ENCODE results near the gene LYRM9.
"Not testable (repeated sequence)": the region's sequence is repeated elsewhere in the genome, so short reads cannot be mapped to it uniquely, and the experiment has no call there.

Gene LYRM9

DNA sequence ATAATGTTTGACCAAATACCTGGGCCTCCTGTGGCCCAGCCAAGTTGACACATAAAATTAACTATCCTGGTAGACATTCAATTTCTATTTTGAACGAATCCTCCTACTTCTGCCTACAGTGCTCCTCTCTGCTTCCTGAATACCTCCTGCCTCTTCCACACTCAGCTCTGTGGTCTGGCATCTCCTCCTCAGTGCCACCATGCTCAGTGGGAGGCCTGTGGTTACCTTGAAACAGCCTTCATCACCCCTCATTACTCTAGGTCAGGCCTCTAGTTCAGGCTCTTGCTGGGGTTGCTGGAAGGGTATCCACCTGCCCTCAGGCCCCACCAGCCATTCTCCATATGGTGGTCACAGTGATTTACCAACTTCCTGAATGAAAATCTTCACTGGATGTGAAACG lies 5.1 kb downstream of the LYRM9 start:
- no peak overlapping the region for H3K4me3 ChIP-seq
- no peak overlapping the region for H3K27ac ChIP-seq
- peaks cover 4 to 12% (median 9%) of the 10 kb centered on the region in 10 experiments; a peak in 11 of 20 replicates for H3K4me1 ChIP-seq
- no peak overlapping the region for H3K9ac ChIP-seq
- H3K36me3 ChIP-seq: no peaks in the 10 kb centered on the region
- no peak for TF ChIP-seq Cebpa-rat (IDR thresholded peaks at IDR 0.05)
- no peaks in the 10 kb centered on the region for H3K27me3 ChIP-seq
- H3K9me3 ChIP-seq (replicated peaks in 1 of 11): no peaks in the 10 kb centered on the region
- H3K4me2 ChIP-seq: peak overlapping the region in 2 of 11 experiments; percentile 15; a peak in 1 of 22 replicates
- no peaks in the 10 kb centered on the region; a peak in 1 of 22 replicates for H4K20me1 ChIP-seq

- not testable (repeated sequence) for H3K36me3 ChIP-seq; H3K9me3 ChIP-seq (replicated peaks in 1 of 11); H3K4me2 ChIP-seq; H3K27me3 ChIP-seq; H3K27ac ChIP-seq; H3K9ac ChIP-seq; H4K20me1 ChIP-seq; H3K4me3 ChIP-seq
- H3K4me1 ChIP-seq: peaks cover 0 to 12% (median 5%) of the 10 kb centered on the region in 10 experiments; a peak in 5 of 20 replicates
Observed at GRCh38 chr17:27886348-27886906, 6.7 kb downstream of the LYRM9 start.

DNA sequence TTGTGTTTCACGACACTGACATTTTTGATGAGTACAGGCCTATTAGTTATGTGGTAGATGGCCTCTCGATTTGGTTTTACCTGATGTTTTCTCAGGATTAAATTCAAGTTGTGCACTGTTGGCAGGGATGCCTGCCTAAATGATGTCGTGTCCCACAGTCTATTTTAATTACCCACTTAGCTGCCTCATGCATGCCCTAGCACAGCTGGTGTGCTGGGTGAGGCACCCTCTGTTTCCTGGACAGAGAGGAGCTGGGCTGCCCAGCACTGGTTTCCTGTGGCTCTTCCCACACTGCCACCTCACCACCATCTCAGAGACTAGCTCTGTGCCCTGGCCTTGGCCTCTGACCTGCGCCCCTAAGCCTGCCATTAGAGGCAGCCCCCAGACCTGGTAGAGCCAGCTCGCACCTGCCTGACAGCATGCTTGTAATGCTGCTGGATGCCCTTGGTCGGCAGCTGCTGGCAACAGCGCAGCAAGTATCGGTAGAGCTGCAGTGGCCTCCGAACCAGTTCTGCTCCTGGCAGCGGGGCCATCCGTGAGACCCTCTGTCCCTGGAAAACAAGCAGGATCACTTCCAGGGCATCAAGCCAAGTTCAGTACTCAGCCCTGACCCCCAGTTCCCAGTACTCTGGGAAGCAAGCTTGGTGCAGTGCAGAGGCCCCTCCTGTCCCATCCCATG lies 10.9 kb downstream of the LYRM9 start:
- Histone ChIP-seq H3K9me3 (replicated peaks in 1 of 11) (no peaks in the 10 kb centered on the region), H3K27me3 (no peaks in the 10 kb centered on the region), H3K27ac (no peak overlapping the region), H3K9ac (peak overlapping the region in 1 of 11 experiments; percentile 23; a peak in 2 of 22 replicates), H3K36me3 (no peaks in the 10 kb centered on the region), H3K4me2 (no peak overlapping the region), H3K4me1 (peaks cover 0 to 28% (median 22%) of the 10 kb centered on the region in 10 experiments; a peak in 13 of 20 replicates), H4K20me1 (peaks cover 0 to 18% (median 0%) of the 10 kb centered on the region in 11 experiments; a peak in 2 of 22 replicates), H3K4me3 (no peak overlapping the region)
- TF ChIP-seq Cebpa-rat (IDR thresholded peaks at IDR 0.05): no peak

DNA sequence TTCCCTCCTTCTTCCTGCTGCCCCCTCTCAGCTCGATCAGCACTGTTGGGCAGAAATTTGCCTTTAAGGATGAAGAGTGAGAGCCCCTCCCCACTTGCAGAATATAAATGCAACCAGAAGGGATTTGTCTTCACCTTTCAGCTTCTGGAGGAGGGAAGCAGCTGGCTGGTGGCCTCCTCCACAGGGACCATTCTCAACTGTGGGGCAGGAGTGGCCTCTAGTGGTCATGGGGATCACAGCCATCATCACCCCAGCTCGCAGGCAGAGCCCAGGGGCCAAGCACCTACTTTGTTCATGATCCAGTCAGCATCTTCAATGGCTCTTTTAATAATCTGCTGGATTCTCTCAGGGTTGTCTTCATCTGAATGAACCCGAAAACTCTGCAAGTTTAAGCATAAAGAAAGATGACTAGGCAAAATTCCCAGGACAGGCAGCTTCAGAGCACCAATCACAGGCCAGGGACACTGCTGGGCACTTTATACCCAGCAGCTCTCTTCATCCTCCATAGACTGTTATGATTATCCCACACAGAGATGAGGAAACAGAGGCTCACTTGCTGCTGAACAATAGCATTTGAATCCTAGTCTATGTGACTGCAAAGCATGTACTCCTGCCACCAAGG lies 13.1 kb downstream of the LYRM9 start:
- H3K4me3 ChIP-seq: no peak overlapping the region
- no peak overlapping the region; a peak in 1 of 22 replicates for H3K9ac ChIP-seq
- H4K20me1 ChIP-seq: peaks cover 0 to 18% (median 0%) of the 10 kb centered on the region in 11 experiments; a peak in 2 of 22 replicates
- H3K4me2 ChIP-seq: peak overlapping the region in 3 of 11 experiments; percentile 21 to 42 (median 38); a peak in 3 of 22 replicates
- H3K4me1 ChIP-seq: peaks cover 0 to 35% (median 30%) of the 10 kb centered on the region in 10 experiments; a peak in 15 of 20 replicates
- no peaks in the 10 kb centered on the region for H3K9me3 ChIP-seq (replicated peaks in 1 of 11)
- H3K27ac ChIP-seq: no peak overlapping the region
- no peak for TF ChIP-seq Cebpa-rat (IDR thresholded peaks at IDR 0.05)
- no peaks in the 10 kb centered on the region for H3K36me3 ChIP-seq
- no peaks in the 10 kb centered on the region for H3K27me3 ChIP-seq

DNA sequence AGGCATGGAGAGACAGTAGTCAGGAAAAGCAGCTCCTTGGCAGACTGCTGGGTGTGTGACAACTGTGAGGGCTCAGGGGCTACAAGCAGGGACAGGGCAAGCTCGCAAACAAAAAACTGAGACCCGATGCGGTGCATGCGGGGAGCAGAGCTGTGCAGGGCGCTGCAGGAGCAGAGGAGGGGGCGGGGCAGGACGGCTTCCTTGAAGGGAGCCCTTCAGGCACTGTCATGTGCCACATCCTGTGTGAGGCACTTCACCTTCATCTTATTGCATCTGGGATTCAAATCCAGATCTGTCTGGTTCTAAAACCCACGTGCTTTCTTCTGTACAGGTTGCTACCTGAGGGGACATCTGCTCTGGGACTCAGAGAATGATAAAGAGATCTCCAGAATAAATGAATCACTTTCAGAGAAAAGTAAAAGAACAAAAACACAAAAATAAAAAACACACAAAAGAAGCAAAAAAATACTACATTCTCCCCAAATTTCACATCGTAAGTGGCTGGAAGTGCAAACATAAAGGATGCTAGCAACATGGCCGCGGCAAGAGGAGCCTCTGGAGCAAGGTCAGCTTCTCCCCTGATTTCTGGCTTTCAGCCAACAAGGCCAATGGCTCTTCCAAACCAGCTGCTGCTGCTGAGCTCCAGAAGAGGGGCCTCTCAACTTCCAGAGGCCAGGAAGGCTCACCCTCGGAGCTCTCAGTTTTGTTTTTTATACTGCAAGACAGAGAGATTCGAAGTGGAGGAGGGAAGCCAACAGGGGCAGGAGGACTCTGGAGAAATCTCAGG lies 14.2 kb downstream of the LYRM9 start:
- no peak overlapping the region for H3K27ac ChIP-seq
- H3K4me3 ChIP-seq: no peak overlapping the region
- peaks cover 0 to 18% (median 0%) of the 10 kb centered on the region in 11 experiments; a peak in 2 of 22 replicates for H4K20me1 ChIP-seq
- 0 out of 22 replicates have a peak overlapping the region, but pooled peaks of 1 of the 11 experiments have one; percentile 14 for H3K9ac ChIP-seq
- peaks cover 0 to 37% (median 32%) of the 10 kb centered on the region in 10 experiments; a peak in 15 of 20 replicates for H3K4me1 ChIP-seq
- H3K9me3 ChIP-seq (replicated peaks in 1 of 11): peaks cover 0 to 5% (median 0%) of the 10 kb centered on the region in 11 experiments; a peak in 5 of 22 replicates
- H3K36me3 ChIP-seq: no peaks in the 10 kb centered on the region; a peak in 1 of 22 replicates
- no peak for TF ChIP-seq Cebpa-rat (IDR thresholded peaks at IDR 0.05)
- H3K4me2 ChIP-seq: peak overlapping the region in 8 of 11 experiments; percentile 26 to 50 (median 38); a peak in 12 of 22 replicates
- no peaks in the 10 kb centered on the region for H3K27me3 ChIP-seq

GRCh38 chr17:27873746-27874145 lies 19.4 kb downstream of the LYRM9 start:
- Histone ChIP-seq H3K9me3 (replicated peaks in 1 of 11) (peaks cover 9 to 20% (median 11%) of the 10 kb centered on the region in 11 experiments; a peak in 21 of 22 replicates), H3K4me1 (peaks cover 0 to 21% (median 18%) of the 10 kb centered on the region in 10 experiments; a peak in 15 of 20 replicates), H3K36me3 (no peaks in the 10 kb centered on the region; a peak in 2 of 22 replicates), H4K20me1 (no peaks in the 10 kb centered on the region), H3K27ac (no peak overlapping the region), H3K4me2 (no peak overlapping the region), H3K27me3 (no peaks in the 10 kb centered on the region), H3K4me3 (no peak overlapping the region), H3K9ac (no peak overlapping the region)
- TF ChIP-seq Cebpa-rat (IDR thresholded peaks at IDR 0.05): no peak

- no peak for TF ChIP-seq Cebpa-rat (IDR thresholded peaks at IDR 0.05)
- Histone ChIP-seq H3K4me1 (peaks cover 0 to 16% (median 13%) of the 10 kb centered on the region in 10 experiments; a peak in 15 of 20 replicates), H3K27ac (no peak overlapping the region), H3K36me3 (no peaks in the 10 kb centered on the region; a peak in 2 of 22 replicates), H4K20me1 (no peaks in the 10 kb centered on the region), H3K9me3 (replicated peaks in 1 of 11) (peaks cover 9 to 20% (median 11%) of the 10 kb centered on the region in 11 experiments; a peak in 21 of 22 replicates), H3K4me2 (no peak overlapping the region), H3K9ac (no peak overlapping the region), H3K4me3 (no peak overlapping the region), H3K27me3 (no peaks in the 10 kb centered on the region)
Observed at GRCh38 chr17:27873211-27873610, 20.0 kb downstream of the LYRM9 start.

DNA sequence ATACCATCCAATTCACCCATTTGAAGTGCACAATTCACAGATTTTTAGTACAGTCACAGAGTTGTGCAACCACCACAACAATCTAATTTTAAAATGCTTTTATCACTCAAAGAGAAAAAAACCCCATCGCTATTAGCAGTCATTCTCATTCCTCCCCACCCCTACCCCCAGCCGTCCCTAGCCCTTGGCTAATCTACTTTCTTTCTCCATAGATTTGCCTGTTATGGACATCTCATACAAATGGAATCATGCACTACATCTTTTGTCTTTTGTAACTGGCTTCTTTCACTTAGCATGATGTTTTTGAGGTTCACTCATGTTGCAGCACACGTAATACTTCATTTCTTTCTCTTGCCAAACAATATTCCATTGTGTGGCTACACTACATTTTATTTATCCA lies 20.4 kb downstream of the LYRM9 start:
- no peak for TF ChIP-seq Cebpa-rat (IDR thresholded peaks at IDR 0.05)
- Histone ChIP-seq H3K4me3 (no peak overlapping the region), H3K4me1 (peaks cover 0 to 12% (median 10%) of the 10 kb centered on the region in 10 experiments; a peak in 13 of 20 replicates), H3K27me3 (no peaks in the 10 kb centered on the region), H3K27ac (no peak overlapping the region), H3K4me2 (no peak overlapping the region), H3K9ac (no peak overlapping the region), H4K20me1 (no peaks in the 10 kb centered on the region), H3K36me3 (no peaks in the 10 kb centered on the region; a peak in 2 of 22 replicates), H3K9me3 (replicated peaks in 1 of 11) (peaks cover 9 to 20% (median 11%) of the 10 kb centered on the region in 11 experiments; a peak in 21 of 22 replicates)

Data from BLaER1 treated with 17β-estradiol and CSF1 and Interleukin-3, amounts not matched to agents 10 nM and 100 nM (cell line).